Esophagus muscularis mucosa (tissue), 4 donors: ENCODE data around the gene IGSF6. TPM values are rescaled to one million over a fixed set of nuclear protein-coding genes. Genes with fewer than 3 reads are reported as not detected.
"Not testable (repeated sequence)": the region's sequence is repeated elsewhere in the genome, so short reads cannot be mapped to it uniquely, and the experiment has no call there.

Experiments used
- DNase-seq: peaks from one replicate; pipeline ENCODE4 v3.0.0-alpha.2; 2017; ENCODE audit errors: extremely low spot score
- H3K27ac ChIP-seq, 4 donors: fragments of 200-600 bp; sonication (generic); replicated peaks in 1 of 4; 1 replicate in 3 of 4; 2 replicates in 1 of 4; pipeline ENCODE4 v1.5.1; 2016 to 2019; ENCODE audit warnings: mild to moderate bottlenecking in 1 of 4
- H3K27me3 ChIP-seq, 4 donors: fragments of 200-600 bp; sonication (generic); one replicate each; pipeline versions ENCODE4 v1.5.1 to v1.6.0; 2016 to 2019
- H3K36me3 ChIP-seq, 4 donors: fragments of 200-600 bp; sonication (generic); one replicate each; pipeline ENCODE4 v1.5.1; 2016 to 2019
- H3K4me1 ChIP-seq, 4 donors: fragments of 200-600 bp; sonication (generic); one replicate each; pipeline ENCODE4 v1.5.1; 2016 to 2019
- H3K4me3 ChIP-seq, 4 donors: fragments of 200-600 bp; sonication (generic); 1 replicate in 2 of 4; 2 replicates in 2 of 4; pipeline ENCODE4 v1.5.1; 2016 to 2019; ENCODE audit warnings: mild to moderate bottlenecking in 4 of 4, moderate library complexity in 1 of 4
- H3K9me3 ChIP-seq, 4 donors: fragments of 200-600 bp; sonication (generic); 1 replicate in 3 of 4; 2 replicates in 1 of 4; pipeline ENCODE4 v1.5.1; 2016 to 2019
- CTCF ChIP-seq, 3 experiments: fragments of 200-600 bp in 2 of 3; fragments of 450-650 bp in 1 of 3; sonication (generic) in 2 of 3; IDR thresholded peaks; one replicate each; pipeline ENCODE4 v1.5.1; 2017 to 2019; ENCODE audit warnings: antibody characterized with exemption in 3 of 3, mild to moderate bottlenecking in 2 of 3, moderate library complexity in 1 of 3
- EP300 ChIP-seq: sonication (generic); formaldehyde crosslinking; IDR thresholded peaks from one replicate; pipeline ENCODE4 v1.6.1; 2017; ENCODE audit warnings: antibody characterized with exemption
- POLR2A ChIP-seq: fragments of 450-650 bp; IDR thresholded peaks from one replicate; pipeline ENCODE4 v1.6.1; 2017; ENCODE audit warnings: antibody characterized with exemption, moderate library complexity, mild to moderate bottlenecking, low read depth
- POLR2AphosphoS5 ChIP-seq, 2 donors: sonication (generic); formaldehyde crosslinking; IDR thresholded peaks; one replicate each; pipeline ENCODE4 v1.6.1; 2017; ENCODE audit warnings: antibody characterized with exemption in 2 of 2
- WGBS: methylation state at CpG from one replicate; pipeline ENCODE4 v1.1.5; 2018; 5-methylcytosine and 5-hydroxymethylcytosine counted together
- intact Hi-C: fragments of 100-400 bp; cut with DNase I; formaldehyde crosslinking; loops from one replicate; pipeline ENCODE4 v1.15.1; 2023
- total RNA-seq, 4 donors: library from RNA; depleted of rRNA; stranded (reverse); fragments of >200 nt; gene quantifications; one replicate each; pipeline versions ENCODE4 v1.1.0 to v1.2.1, GENCODE V29; 2016

Gene IGSF6
- total RNA-seq, 4 donors from 2014 or later = 0.69 to 4.5 (median 1.3) TPM

- intact Hi-C loops = no loop called here
- no peaks in the 10 kb centered on the region for H3K9me3 ChIP-seq
- H3K27ac ChIP-seq = no peak overlapping the region
- DNase-seq = no peak
- H3K4me1 ChIP-seq = peaks cover 0 to 6% (median 3%) of the 10 kb centered on the region in 4 donors
- no peaks in the 10 kb centered on the region for H3K36me3 ChIP-seq
- TF ChIP-seq POLR2AphosphoS5 (IDR thresholded peaks at IDR 0.05) (no peak), CTCF (IDR thresholded peaks at IDR 0.05) (no peak), POLR2A (no peak), EP300 (no peak)
- 73% methylated on average over 4 of the region's 4 CpGs for WGBS
- no peaks in the 10 kb centered on the region for H3K27me3 ChIP-seq
- no peak overlapping the region for H3K4me3 ChIP-seq
These were observed 42.2 kb upstream of the IGSF6 start for GRCh38 chr16:21694609-21695008.

- H3K4me3 ChIP-seq, H3K27ac ChIP-seq, H3K9me3 ChIP-seq, H3K36me3 ChIP-seq, DNase-seq, intact Hi-C loops, H3K4me1 ChIP-seq, H3K27me3 ChIP-seq: not testable (repeated sequence)
- WGBS = 71% methylated on average over 4 of the region's 4 CpGs
These were observed 38.6 kb upstream of the IGSF6 start for GRCh38 chr16:21690967-21691366.

- 77% methylated on average over 4 of the region's 4 CpGs for WGBS
- TF ChIP-seq POLR2A = no peak
- TF ChIP-seq CTCF (IDR thresholded peaks at IDR 0.05) = no peak
- no peak for TF ChIP-seq POLR2AphosphoS5 (IDR thresholded peaks at IDR 0.05)
- no peak for TF ChIP-seq EP300
- H3K27me3 ChIP-seq = peaks cover 0 to 8% (median 0%) of the 10 kb centered on the region in 4 donors
- intact Hi-C loops = no loop called here
- H3K9me3 ChIP-seq = peaks cover 0 to 9% (median 6%) of the 10 kb centered on the region in 4 donors
- no peak overlapping the region for H3K4me3 ChIP-seq
- no peaks in the 10 kb centered on the region for H3K4me1 ChIP-seq
- no peaks in the 10 kb centered on the region for H3K36me3 ChIP-seq
- no peak for DNase-seq
- H3K27ac ChIP-seq = no peak overlapping the region
These were observed 36.7 kb upstream of the IGSF6 start for GRCh38 chr16:21689107-21689506.

GRCh38 chr16:21685034-21685455 is 32.6 kb upstream of the IGSF6 start:
- no peaks in the 10 kb centered on the region for H3K4me1 ChIP-seq
- WGBS = 50% methylated on average over 7 of the region's 14 CpGs
- TF ChIP-seq EP300 (no peak), POLR2AphosphoS5 (IDR thresholded peaks at IDR 0.05) (no peak), POLR2A (no peak), CTCF (IDR thresholded peaks at IDR 0.05) (no peak)
- H3K9me3 ChIP-seq = peaks cover 0 to 9% (median 6%) of the 10 kb centered on the region in 4 donors
- no peak overlapping the region for H3K27ac ChIP-seq
- intact Hi-C loops = no loop called here
- H3K27me3 ChIP-seq = peaks cover 0 to 20% (median 0%) of the 10 kb centered on the region in 4 donors
- H3K36me3 ChIP-seq = no peaks in the 10 kb centered on the region
- no peak for DNase-seq
- H3K4me3 ChIP-seq = no peak overlapping the region

GRCh38 chr16:21684199-21684598 is 31.8 kb upstream of the IGSF6 start:
- intact Hi-C loops = no loop called here
- DNase-seq = no peak
- H3K4me3 ChIP-seq = no peak overlapping the region
- H3K36me3 ChIP-seq = no peaks in the 10 kb centered on the region
- H3K27me3 ChIP-seq = peaks cover 0 to 23% (median 0%) of the 10 kb centered on the region in 4 donors
- H3K27ac ChIP-seq = no peak overlapping the region
- TF ChIP-seq CTCF (IDR thresholded peaks at IDR 0.05) (no peak), POLR2A (no peak), POLR2AphosphoS5 (IDR thresholded peaks at IDR 0.05) (no peak), EP300 (no peak)
- no peaks in the 10 kb centered on the region for H3K4me1 ChIP-seq
- peaks cover 0 to 9% (median 6%) of the 10 kb centered on the region in 4 donors for H3K9me3 ChIP-seq
- 34% methylated on average over 5 of the region's 6 CpGs for WGBS
